Measurements from ENCODE around the gene MAPT.
A peak's percentile ranks its signal among the peaks of the same experiment; 100 is the strongest.
"Not testable (repeated sequence)": the region's sequence is repeated elsewhere in the genome, so short reads cannot be mapped to it uniquely, and the experiment has no call there.

The MAPT gene

GRCh38 chr17:45996282-45996937, 102.1 kb downstream of the MAPT start:
- DNase-seq, result no peak

GRCh38 chr17:45997166-45997565, 102.8 kb downstream of the MAPT start:
- DNase-seq, result no peak

DNA sequence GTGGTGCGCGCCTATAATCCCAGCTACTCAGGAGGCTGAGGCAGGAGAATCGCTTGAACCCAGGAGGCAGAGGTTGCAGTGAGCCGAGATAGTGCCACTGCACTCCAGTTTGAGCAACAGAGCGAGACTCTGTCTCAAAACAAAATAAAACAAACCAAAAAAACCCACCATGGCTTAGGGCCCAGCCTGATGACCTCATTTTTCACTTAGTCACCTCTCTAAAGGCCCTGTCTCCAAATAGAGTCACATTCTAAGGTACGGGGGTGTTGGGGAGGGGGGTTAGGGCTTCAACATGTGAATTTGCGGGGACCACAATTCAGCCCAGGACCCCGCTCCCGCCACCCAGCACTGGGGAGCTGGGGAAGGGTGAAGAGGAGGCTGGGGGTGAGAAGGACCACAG, 103.3 kb downstream of the MAPT start:
- DNase-seq, result no peak

- no peak for DNase-seq
Observed at GRCh38 chr17:45998987-45999899, 104.9 kb downstream of the MAPT start, which contains the start of gene STH. Gene STH, plus strand, starts transcription at chr17:45999250. Its CDS starts 30 bp downstream, at chr17:45999280.

DNA sequence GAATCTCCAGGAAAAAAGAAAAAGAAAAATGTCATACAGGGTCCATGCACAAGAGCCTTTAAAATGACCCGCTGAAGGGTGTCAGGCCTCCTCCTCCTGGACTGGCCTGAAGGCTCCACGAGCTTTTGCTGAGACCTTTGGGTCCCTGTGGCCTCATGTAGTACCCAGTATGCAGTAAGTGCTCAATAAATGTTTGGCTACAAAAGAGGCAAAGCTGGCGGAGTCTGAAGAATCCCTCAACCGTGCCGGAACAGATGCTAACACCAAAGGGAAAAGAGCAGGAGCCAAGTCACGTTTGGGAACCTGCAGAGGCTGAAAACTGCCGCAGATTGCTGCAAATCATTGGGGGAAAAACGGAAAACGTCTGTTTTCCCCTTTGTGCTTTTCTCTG, 105.5 kb downstream of the MAPT start:
- no peak for DNase-seq

DNA sequence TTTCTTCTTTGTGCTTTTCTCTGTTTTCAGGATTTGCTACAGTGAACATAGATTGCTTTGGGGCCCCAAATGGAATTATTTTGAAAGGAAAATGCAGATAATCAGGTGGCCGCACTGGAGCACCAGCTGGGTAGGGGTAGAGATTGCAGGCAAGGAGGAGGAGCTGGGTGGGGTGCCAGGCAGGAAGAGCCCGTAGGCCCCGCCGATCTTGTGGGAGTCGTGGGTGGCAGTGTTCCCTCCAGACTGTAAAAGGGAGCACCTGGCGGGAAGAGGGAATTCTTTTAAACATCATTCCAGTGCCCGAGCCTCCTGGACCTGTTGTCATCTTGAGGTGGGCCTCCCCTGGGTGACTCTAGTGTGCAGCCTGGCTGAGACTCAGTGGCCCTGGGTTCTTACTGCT, 105.9 kb downstream of the MAPT start:
- no peak for DNase-seq

GRCh38 chr17:46000757-46001156, 106.4 kb downstream of the MAPT start:
- DNase-seq, result no peak

GRCh38 chr17:46001390-46002310, 107.3 kb downstream of the MAPT start:
- DNase-seq, result no peak

DNA sequence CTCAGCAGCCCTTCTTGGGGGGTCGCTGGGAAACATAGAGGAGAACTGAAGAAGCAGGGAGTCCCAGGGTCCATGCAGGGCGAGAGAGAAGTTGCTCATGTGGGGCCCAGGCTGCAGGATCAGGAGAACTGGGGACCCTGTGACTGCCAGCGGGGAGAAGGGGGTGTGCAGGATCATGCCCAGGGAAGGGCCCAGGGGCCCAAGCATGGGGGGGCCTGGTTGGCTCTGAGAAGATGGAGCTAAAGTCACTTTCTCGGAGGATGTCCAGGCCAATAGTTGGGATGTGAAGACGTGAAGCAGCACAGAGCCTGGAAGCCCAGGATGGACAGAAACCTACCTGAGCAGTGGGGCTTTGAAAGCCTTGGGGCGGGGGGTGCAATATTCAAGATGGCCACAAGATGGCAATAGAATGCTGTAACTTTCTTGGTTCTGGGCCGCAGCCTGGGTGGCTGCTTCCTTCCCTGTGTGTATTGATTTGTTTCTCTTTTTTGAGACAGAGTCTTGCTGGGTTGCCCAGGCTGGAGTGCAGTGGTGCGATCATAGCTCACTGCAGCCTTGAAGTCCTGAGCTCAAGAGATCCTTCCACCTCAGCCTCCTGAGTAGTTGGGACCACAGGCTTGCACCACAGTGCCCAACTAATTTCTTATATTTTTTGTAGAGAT, 108.1 kb downstream of the MAPT start:
- DNase-seq, result peak; percentile 74

- DNase-seq, result no peak
Observed at GRCh38 chr17:46002973-46003316, 108.6 kb downstream of the MAPT start.

- peak; percentile 90 for DNase-seq
Observed at GRCh38 chr17:46003907-46004748, 109.8 kb downstream of the MAPT start.

- not testable (repeated sequence) for DNase-seq
Observed at GRCh38 chr17:46006082-46006481, 111.7 kb downstream of the MAPT start.

DNA sequence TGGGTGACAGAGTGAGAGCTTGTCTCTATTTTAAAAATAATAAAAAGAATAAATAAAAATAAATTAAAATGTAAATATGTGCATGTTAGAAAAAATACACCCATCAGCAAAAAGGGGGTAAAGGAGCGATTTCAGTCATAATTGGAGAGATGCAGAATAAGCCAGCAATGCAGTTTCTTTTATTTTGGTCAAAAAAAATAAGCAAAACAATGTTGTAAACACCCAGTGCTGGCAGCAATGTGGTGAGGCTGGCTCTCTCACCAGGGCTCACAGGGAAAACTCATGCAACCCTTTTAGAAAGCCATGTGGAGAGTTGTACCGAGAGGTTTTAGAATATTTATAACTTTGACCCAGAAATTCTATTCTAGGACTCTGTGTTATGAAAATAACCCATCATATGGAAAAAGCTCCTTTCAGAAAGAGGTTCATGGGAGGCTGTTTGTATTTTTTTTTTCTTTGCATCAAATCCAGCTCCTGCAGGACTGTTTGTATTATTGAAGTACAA, 113.2 kb downstream of the MAPT start:
- DNase-seq, result no peak

- DNase-seq, result no peak
Observed at GRCh38 chr17:46008591-46008990, 114.2 kb downstream of the MAPT start.

- no peak for DNase-seq
Observed at GRCh38 chr17:46009681-46010596, 115.6 kb downstream of the MAPT start.

DNA sequence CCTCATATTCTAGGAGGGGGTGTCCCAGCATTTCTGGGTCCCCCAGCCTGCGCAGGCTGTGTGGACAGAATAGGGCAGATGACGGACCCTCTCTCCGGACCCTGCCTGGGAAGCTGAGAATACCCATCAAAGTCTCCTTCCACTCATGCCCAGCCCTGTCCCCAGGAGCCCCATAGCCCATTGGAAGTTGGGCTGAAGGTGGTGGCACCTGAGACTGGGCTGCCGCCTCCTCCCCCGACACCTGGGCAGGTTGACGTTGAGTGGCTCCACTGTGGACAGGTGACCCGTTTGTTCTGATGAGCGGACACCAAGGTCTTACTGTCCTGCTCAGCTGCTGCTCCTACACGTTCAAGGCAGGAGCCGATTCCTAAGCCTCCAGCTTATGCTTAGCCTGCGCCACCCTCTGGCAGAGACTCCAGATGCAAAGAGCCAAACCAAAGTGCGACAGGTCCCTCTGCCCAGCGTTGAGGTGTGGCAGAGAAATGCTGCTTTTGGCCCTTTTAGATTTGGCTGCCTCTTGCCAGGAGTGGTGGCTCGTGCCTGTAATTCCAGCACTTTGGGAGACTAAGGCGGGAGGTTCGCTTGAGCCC, 116.3 kb downstream of the MAPT start:
- no peak for DNase-seq

- no peak for DNase-seq
Observed at GRCh38 chr17:46011711-46012505, 117.6 kb downstream of the MAPT start.

DNA sequence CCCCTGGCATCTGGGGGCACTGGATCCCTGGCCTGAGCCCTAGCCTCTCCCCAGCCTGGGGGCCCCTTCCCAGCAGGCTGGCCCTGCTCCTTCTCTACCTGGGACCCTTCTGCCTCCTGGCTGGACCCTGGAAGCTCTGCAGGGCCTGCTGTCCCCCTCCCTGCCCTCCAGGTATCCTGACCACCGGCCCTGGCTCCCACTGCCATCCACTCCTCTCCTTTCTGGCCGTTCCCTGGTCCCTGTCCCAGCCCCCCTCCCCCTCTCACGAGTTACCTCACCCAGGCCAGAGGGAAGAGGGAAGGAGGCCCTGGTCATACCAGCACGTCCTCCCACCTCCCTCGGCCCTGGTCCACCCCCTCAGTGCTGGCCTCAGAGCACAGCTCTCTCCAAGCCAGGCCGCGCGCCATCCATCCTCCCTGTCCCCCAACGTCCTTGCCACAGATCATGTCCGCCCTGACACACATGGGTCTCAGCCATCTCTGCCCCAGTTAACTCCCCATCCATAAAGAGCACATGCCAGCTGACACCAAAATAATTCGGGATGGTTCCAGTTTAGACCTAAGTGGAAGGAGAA, 118.2 kb downstream of the MAPT start:
- no peak for DNase-seq

GRCh38 chr17:46013127-46013501, 118.8 kb downstream of the MAPT start:
- DNase-seq, result no peak
